SK-MEL-5 (cell line): ENCODE data around the gene GBF1. TPM values are rescaled to one million over a fixed set of nuclear protein-coding genes. Genes with fewer than 3 reads are reported as not detected.

Experiments
- total RNA-seq: library from RNA; depleted of rRNA; stranded (reverse); fragments of >200 nt; shearing (Covaris generic); gene quantifications from 2 replicates; pipeline ENCODE4 v1.2.3, GENCODE V29; 2014; rRNA removed

The GBF1 gene
- total RNA-seq, 1 experiment from 2014 or later = 14.6 TPM

Other genes starting within 250 kb of the GBF1 start
- 7.5 and 9.4 TPM in 2 replicates for gene ARMH3, start 189.4 kb upstream of the GBF1 start, total RNA-seq
- gene HPS6, start 180.2 kb upstream of the GBF1 start, total RNA-seq = 21.6 and 23.2 TPM in 2 replicates
- 27.6 and 31.1 TPM in 2 replicates for gene LDB1, start 125.2 kb upstream of the GBF1 start, total RNA-seq
- gene PPRC1, start 112.5 kb upstream of the GBF1 start, total RNA-seq = 10.8 and 15.6 TPM in 2 replicates
- gene NOLC1, start 93.1 kb upstream of the GBF1 start, total RNA-seq = 64.7 and 65.5 TPM in 2 replicates
- 0.58 and 0.69 TPM in 2 replicates for gene ELOVL3, start 19.2 kb upstream of the GBF1 start, total RNA-seq
- not detected in 2 replicates for gene PITX3, start 4.0 kb upstream of the GBF1 start, total RNA-seq
- gene NFKB2, start 150.2 kb downstream of the GBF1 start, total RNA-seq = 10.3 and 13.0 TPM in 2 replicates
- 0.40 and 0.61 TPM in 2 replicates for gene PSD, start 173.3 kb downstream of the GBF1 start, total RNA-seq
- 6.5 and 8.4 TPM in 2 replicates for gene FBXL15, start 175.3 kb downstream of the GBF1 start, total RNA-seq
- gene CUEDC2, start 187.0 kb downstream of the GBF1 start, total RNA-seq = 24.3 and 26.6 TPM in 2 replicates
- not detected in 2 replicates for gene C10orf95, start 206.0 kb downstream of the GBF1 start, total RNA-seq